GM23338 (cell line): ENCODE results near the gene TMEM255B. TPM values are rescaled to one million over a fixed set of nuclear protein-coding genes. Genes with fewer than 3 reads are reported as not detected.

Experiments
- ATAC-seq: fragments of 200-7000 bp; cut with Tn5 transposase; 3 replicates; pipeline ENCODE4 v1.9.1; 2020
- DNase-seq: peaks from one replicate; pipeline ENCODE4 v3.0.0-alpha.2; 2015; ENCODE audit warnings: low spot score
- H2AFZ ChIP-seq: fragments of 200-600 bp; sonication (generic); 2 replicates; pipeline ENCODE4 v1.8.0; 2016; ENCODE audit warnings: antibody characterized with exemption, mild to moderate bottlenecking, moderate library complexity
- H3F3A ChIP-seq: fragments of 200-600 bp; sonication (generic); replicated peaks from 2 replicates; pipeline ENCODE4 v1.8.0; 2017; ENCODE audit warnings: antibody characterized with exemption, mixed run types, low read depth
- H3K27ac ChIP-seq: fragments of 200-600 bp; sonication (generic); 2 replicates; pipeline ENCODE4 v1.6.1; 2016; ENCODE audit warnings: low read depth
- H3K27me3 ChIP-seq: fragments of 200-600 bp; sonication (generic); 2 replicates; pipeline ENCODE4 v1.8.0; 2016; ENCODE audit warnings: mild to moderate bottlenecking, mixed run types, moderate library complexity; ENCODE audit not compliant: insufficient read depth
- H3K36me3 ChIP-seq: fragments of 200-600 bp; sonication (generic); 2 replicates; pipeline ENCODE4 v1.8.0; 2016; ENCODE audit warnings: mild to moderate bottlenecking; ENCODE audit not compliant: insufficient read depth
- H3K4me1 ChIP-seq: fragments of 200-600 bp; sonication (generic); 2 replicates; pipeline ENCODE4 v1.8.0; 2016; ENCODE audit warnings: mild to moderate bottlenecking, moderate library complexity; ENCODE audit not compliant: insufficient read depth
- H3K4me2 ChIP-seq: fragments of 200-600 bp; sonication (generic); 2 replicates; pipeline ENCODE4 v1.7.1; 2017; ENCODE audit warnings: mixed run types
- H3K4me3 ChIP-seq: fragments of 200-600 bp; sonication (generic); 2 replicates; pipeline ENCODE4 v1.6.1; 2016; ENCODE audit warnings: mixed run types
- H3K79me2 ChIP-seq: fragments of 200-600 bp; sonication (generic); replicated peaks from 2 replicates; pipeline ENCODE4 v1.8.0; 2017; ENCODE audit warnings: mild to moderate bottlenecking; ENCODE audit not compliant: insufficient read depth
- H3K9me2 ChIP-seq: fragments of 200-600 bp; sonication (generic); 2 replicates; pipeline ENCODE4 v1.8.0; 2017; ENCODE audit not compliant: insufficient read depth
- H4K20me1 ChIP-seq: fragments of 200-600 bp; sonication (generic); replicated peaks from 2 replicates; pipeline ENCODE4 v1.8.0; 2017; ENCODE audit warnings: mild to moderate bottlenecking; ENCODE audit not compliant: insufficient read depth
- H3K27ac Mint-ChIP-seq: 2 replicates; pipeline ENCODE4 v1.8.0; 2020; ENCODE audit warnings: inconsistent platforms, mild to moderate bottlenecking, moderate library complexity, mixed read lengths
- H3K27me3 Mint-ChIP-seq: 3 replicates; pipeline ENCODE4 v1.8.0; 2022; ENCODE audit warnings: low read depth, mild to moderate bottlenecking, moderate library complexity, mixed read lengths, inconsistent platforms; ENCODE audit not compliant: insufficient read depth, poor library complexity
- H3K36me3 Mint-ChIP-seq: 3 replicates; pipeline ENCODE4 v1.8.0; 2021; ENCODE audit warnings: low read depth, mild to moderate bottlenecking, inconsistent platforms, moderate library complexity, mixed read lengths
- H3K4me1 Mint-ChIP-seq: 3 replicates; pipeline ENCODE4 v1.8.0; 2020; ENCODE audit warnings: mild to moderate bottlenecking, inconsistent platforms, mixed read lengths
- H3K4me3 Mint-ChIP-seq: 3 replicates; pipeline ENCODE4 v1.8.0; 2021; ENCODE audit warnings: moderate library complexity, mild to moderate bottlenecking, inconsistent platforms, mixed read lengths
- H3K9me3 Mint-ChIP-seq: 3 replicates; pipeline ENCODE4 v1.8.0; 2020; ENCODE audit warnings: moderate library complexity, mild to moderate bottlenecking, inconsistent platforms, mixed read lengths
- CREB1 ChIP-seq: fragments of 250-450 bp; sonication (Bioruptor Pico); IDR thresholded peaks from 2 replicates; pipeline ENCODE4 v1.5.0; 2020; ENCODE audit warnings: low read depth, mild to moderate bottlenecking, moderate library complexity
- ETS1 ChIP-seq: IDR thresholded peaks from 2 replicates; pipeline ENCODE4 v1.6.1; 2016; ENCODE audit warnings: antibody characterized with exemption
- EZH2 ChIP-seq: fragments of 200-600 bp; sonication (generic); IDR thresholded peaks from one replicate; pipeline ENCODE4 v1.8.0; 2017; ENCODE audit warnings: antibody characterized with exemption, mild to moderate bottlenecking, low read depth; ENCODE audit not compliant: unreplicated experiment
- JUNB ChIP-seq: IDR thresholded peaks from one replicate; pipeline ENCODE4 v1.6.1; 2016; ENCODE audit warnings: antibody characterized with exemption; ENCODE audit not compliant: unreplicated experiment
- NANOG ChIP-seq: IDR thresholded peaks from 2 replicates; pipeline ENCODE4 v1.6.1; 2016; ENCODE audit warnings: antibody characterized with exemption, borderline replicate concordance
- POLR2AphosphoS5 ChIP-seq: IDR thresholded peaks from 2 replicates; pipeline ENCODE4 v1.6.1; 2016; ENCODE audit warnings: antibody characterized with exemption, low read depth
- ZNF114 ChIP-seq: fragments of 250-450 bp; sonication (Bioruptor Pico); IDR thresholded peaks from 2 replicates; pipeline ENCODE4 v1.5.0; 2020; ENCODE audit warnings: mild to moderate bottlenecking, moderate library complexity
- ZNF462 ChIP-seq: fragments of 250-450 bp; sonication (Bioruptor Pico); IDR thresholded peaks from 2 replicates; pipeline ENCODE4 v1.5.0; 2020; ENCODE audit warnings: mild to moderate bottlenecking, moderate library complexity
- polyA plus RNA-seq: library from polyadenylated mRNA; unstranded; fragments of >200 nt; fragmentation: Nextera tagmentation; extraction: Ambion mirVana; gene quantifications from 2 replicates; pipeline ENCODE4 v1.2.1, GENCODE V29; 2016
- total RNA-seq: library from RNA; depleted of rRNA; stranded (reverse); fragments of >200 nt; shearing (Covaris generic); gene quantifications from 2 replicates; pipeline ENCODE4 v1.2.3, GENCODE V29; 2014

TMEM255B gene
- total and polyA plus RNA-seq, 2 experiments from 2014 or later, result 0.69 to 4.4 TPM

- H3K27me3 Mint-ChIP-seq, result peaks cover 3% of the 10 kb centered on the region
- DNase-seq, result no peak
- TF ChIP-seq POLR2AphosphoS5, result no peak
- no peak for TF ChIP-seq NANOG
- no peak for TF ChIP-seq CREB1 (CRISPR knock-in tag)
- TF ChIP-seq ETS1, result no peak
- no peak for TF ChIP-seq JUNB
- no peak for TF ChIP-seq EZH2
- TF ChIP-seq ZNF462 (CRISPR knock-in tag), result no peak
- no peak for TF ChIP-seq ZNF114 (CRISPR knock-in tag)
- no peaks in the 10 kb centered on the region for H3K27me3 ChIP-seq
- peaks cover 18% of the 10 kb centered on the region for H3K36me3 Mint-ChIP-seq
- H3K9me2 ChIP-seq, result no peaks in the 10 kb centered on the region
- H3F3A ChIP-seq, result no peaks in the 10 kb centered on the region
- H4K20me1 ChIP-seq, result no peaks in the 10 kb centered on the region
- peak overlapping the region; percentile 91 for H3K27ac Mint-ChIP-seq
- no peak overlapping the region for H3K4me3 ChIP-seq
- H3K4me2 ChIP-seq, result no peak overlapping the region
- H3K9me3 Mint-ChIP-seq, result peaks cover 2% of the 10 kb centered on the region; the same call in 2 of the 3 replicates
- peaks cover 13% of the 10 kb centered on the region for H3K4me1 Mint-ChIP-seq
- H3K4me3 Mint-ChIP-seq, result no peak overlapping the region; the same call in 2 of the 3 replicates
- H3K4me1 ChIP-seq, result no peaks in the 10 kb centered on the region
- H2AFZ ChIP-seq, result no peak overlapping the region
- no peaks in the 10 kb centered on the region for H3K79me2 ChIP-seq
- peak overlapping the region; percentile 50; the same call in 1 of the 2 replicates for H3K27ac ChIP-seq
- peak; percentile 58 for ATAC-seq
- H3K36me3 ChIP-seq, result no peaks in the 10 kb centered on the region
Observed at GRCh38 chr13:113837560-113838355, 78.7 kb downstream of the TMEM255B start.
